Kidney (tissue), 14 donors: ENCODE results near the gene AKR7A3. TPM values are rescaled to one million over a fixed set of nuclear protein-coding genes. Genes with fewer than 3 reads are reported as not detected.

Source experiments
- DNase-seq, 5 donors: peaks; one replicate each; pipeline ENCODE4 v3.0.0-alpha.2; 2013 to 2020
- FAIRE-seq: peaks from 2 replicates; lab custom pipeline; 2012; peaks lifted over from hg19 to GRCh38; lab: Jason Lieb, UNC
- H3K27ac ChIP-seq, 2 donors: one replicate each; pipeline ENCODE4 v1.7.0; 2013; ENCODE audit warnings: low read depth in 2 of 2, low read length in 2 of 2, inconsistent platforms in 1 of 2
- H3K27me3 ChIP-seq: one replicate; pipeline ENCODE4 v1.7.1; 2013; ENCODE audit warnings: low read length, inconsistent platforms; ENCODE audit not compliant: control insufficient read depth, insufficient read depth
- H3K36me3 ChIP-seq, 3 donors: one replicate each; pipeline versions ENCODE4 v1.7.0 to v1.7.1; 2013; ENCODE audit warnings: low read length in 3 of 3, control low read depth in 1 of 3, inconsistent platforms in 1 of 3; ENCODE audit not compliant: insufficient read depth in 3 of 3, control insufficient read depth in 2 of 3
- H3K4me1 ChIP-seq, 3 donors: one replicate each; pipeline versions ENCODE4 v1.7.0 to v1.7.1; 2013; ENCODE audit warnings: low read length in 3 of 3, inconsistent platforms in 1 of 3, low read depth in 1 of 3; ENCODE audit not compliant: control insufficient read depth in 2 of 3, insufficient read depth in 2 of 3
- H3K4me3 ChIP-seq, 3 donors: one replicate each; pipeline versions ENCODE4 v1.7.0 to v1.8.1; 2013; ENCODE audit warnings: low read length in 3 of 3, control low read depth in 1 of 3, inconsistent platforms in 1 of 3
- H3K9ac ChIP-seq, 3 donors: one replicate each; pipeline versions ENCODE4 v1.7.0 to v1.7.1; 2013; ENCODE audit warnings: low read length in 3 of 3, control low read depth in 1 of 3, inconsistent platforms in 1 of 3
- H3K9me3 ChIP-seq, 3 donors: one replicate each; pipeline versions ENCODE4 v1.7.0 to v1.7.1; 2013; ENCODE audit warnings: low read length in 3 of 3, control low read depth in 1 of 3, inconsistent platforms in 1 of 3; ENCODE audit not compliant: control insufficient read depth in 2 of 3, insufficient read depth in 1 of 3
- intact Hi-C: fragments of 100-400 bp; cut with DNase I; formaldehyde crosslinking; loops from one replicate; pipeline ENCODE4 v1.11.1; 2022
- polyA plus RNA-seq: library from polyadenylated mRNA; stranded (reverse); fragments of 350-450 nt; fragmentation: Illumina TruSeq; extraction: RNeasy Lipid Tissue Mini Kit (QIAGEN cat#74804); gene quantifications from one replicate; pipeline ENCODE4 v1.2.3, GENCODE V29; 2014; ENCODE audit warnings: low read depth, low replicate concordance; ENCODE audit not compliant: insufficient read depth
- total RNA-seq: library from RNA; stranded (reverse); fragmentation: NEBNext Ultra II Directional; extraction: Animal tissue kit (Norgen Biotek cat#: 25700); gene quantifications from one replicate; pipeline ENCODE4 v1.2.1, GENCODE V29; 2021
- TF ChIP-seq, protein P1 (sequence below): IDR thresholded peaks from 3 replicates; pipeline ENCODE4 v1.5.1; 2012; ENCODE audit warnings: mild to moderate bottlenecking, moderate library complexity, borderline replicate concordance; ENCODE audit not compliant: insufficient read depth; ENCODE audit errors: extremely low read depth
- donor health status: control.
- donor health status: control.
- donor health status: control.
- donor health status: control.
- donor health status: control.
- donor health status: DM: yes; HTN: yes; CAD: no.
- donor health status: Normal renal cell carcinoma (clear cell type).

AKR7A3 gene
- total and polyA plus RNA-seq, 2 donors from 2014 or later, result 6.2 to 108 TPM

DNA sequence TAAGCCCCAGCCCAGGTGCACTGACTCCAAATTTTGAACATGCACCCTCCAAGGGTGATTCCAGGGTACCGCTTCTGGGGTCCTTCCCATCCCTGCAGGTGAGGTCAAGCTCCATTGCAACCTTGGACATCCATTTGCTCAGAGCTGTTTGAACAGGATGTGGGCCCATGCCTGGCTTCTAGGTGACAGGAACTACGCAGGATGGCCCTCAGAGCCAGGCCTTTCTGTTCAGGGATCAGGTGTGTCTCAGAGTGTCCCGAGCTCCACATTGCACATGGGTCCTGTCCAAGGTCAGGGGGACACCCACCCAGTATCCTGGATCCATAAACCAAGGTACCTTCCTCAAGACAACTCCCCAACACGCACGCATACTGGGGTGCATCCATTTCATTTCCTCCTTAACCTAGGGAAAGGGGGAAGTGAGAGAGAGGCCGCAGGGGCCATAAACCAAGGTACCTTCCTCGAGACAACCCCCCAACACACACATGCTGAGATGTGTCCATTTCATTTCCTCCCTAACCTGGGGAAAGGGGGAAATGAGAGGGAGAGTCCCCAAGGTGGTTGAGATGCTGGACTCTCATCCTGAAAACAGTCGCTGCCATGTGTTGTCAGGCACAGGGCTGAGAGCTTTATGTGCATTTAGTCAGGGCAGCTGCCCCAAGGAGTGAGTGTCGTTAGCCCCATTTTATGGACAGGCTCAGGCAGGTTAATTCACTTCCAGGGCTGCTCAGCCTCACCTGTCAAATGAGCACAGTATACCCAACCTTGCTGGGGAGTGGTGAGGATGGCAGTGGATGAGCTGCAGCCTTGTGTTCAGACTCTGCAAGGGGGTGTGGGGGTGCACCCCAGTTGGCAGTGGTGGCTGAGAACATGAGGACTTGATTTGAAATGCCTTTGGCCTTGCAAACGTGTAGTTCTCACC is 25.7 kb upstream of the AKR7A3 start:
- no peak for FAIRE-seq

DNA sequence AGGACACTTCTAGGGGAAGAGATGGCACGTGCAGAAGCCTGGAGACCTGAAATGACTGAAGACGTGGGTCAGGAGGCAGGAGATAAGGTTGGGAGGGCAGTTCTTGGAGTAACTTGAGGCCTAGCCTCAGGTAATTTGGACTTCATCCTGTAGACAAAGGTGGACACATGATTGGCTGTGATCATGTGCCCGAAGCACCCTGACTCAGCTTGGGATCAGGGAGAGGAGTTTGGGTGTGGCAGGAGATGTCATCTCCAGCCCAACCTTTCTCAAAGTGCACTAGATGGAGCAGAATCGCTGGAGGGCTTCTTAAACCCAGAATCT is 25.0 kb upstream of the AKR7A3 start:
- DNase-seq (peak in 1 of 5 donors; percentile 43), FAIRE-seq (no peak)
- Histone ChIP-seq H3K27ac (no peak overlapping the region), H3K9me3 (no peaks in the 10 kb centered on the region), H3K4me1 (peaks cover 0 to 23% (median 13%) of the 10 kb centered on the region in 3 donors), H3K27me3 (no peaks in the 10 kb centered on the region), H3K9ac (no peak overlapping the region), H3K36me3 (peaks cover 0 to 5% (median 3%) of the 10 kb centered on the region in 3 donors), H3K4me3 (peak overlapping the region in 1 of 3 donors; percentile 66)
- intact Hi-C loops, result no loop called here
- TF ChIP-seq, protein P1, sequence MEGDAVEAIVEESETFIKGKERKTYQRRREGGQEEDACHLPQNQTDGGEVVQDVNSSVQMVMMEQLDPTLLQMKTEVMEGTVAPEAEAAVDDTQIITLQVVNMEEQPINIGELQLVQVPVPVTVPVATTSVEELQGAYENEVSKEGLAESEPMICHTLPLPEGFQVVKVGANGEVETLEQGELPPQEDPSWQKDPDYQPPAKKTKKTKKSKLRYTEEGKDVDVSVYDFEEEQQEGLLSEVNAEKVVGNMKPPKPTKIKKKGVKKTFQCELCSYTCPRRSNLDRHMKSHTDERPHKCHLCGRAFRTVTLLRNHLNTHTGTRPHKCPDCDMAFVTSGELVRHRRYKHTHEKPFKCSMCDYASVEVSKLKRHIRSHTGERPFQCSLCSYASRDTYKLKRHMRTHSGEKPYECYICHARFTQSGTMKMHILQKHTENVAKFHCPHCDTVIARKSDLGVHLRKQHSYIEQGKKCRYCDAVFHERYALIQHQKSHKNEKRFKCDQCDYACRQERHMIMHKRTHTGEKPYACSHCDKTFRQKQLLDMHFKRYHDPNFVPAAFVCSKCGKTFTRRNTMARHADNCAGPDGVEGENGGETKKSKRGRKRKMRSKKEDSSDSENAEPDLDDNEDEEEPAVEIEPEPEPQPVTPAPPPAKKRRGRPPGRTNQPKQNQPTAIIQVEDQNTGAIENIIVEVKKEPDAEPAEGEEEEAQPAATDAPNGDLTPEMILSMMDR, result no peak

More for the DNA sequence above, 25.7 kb upstream of the AKR7A3 start:
- no peak for DNase-seq
- H3K27me3 ChIP-seq, result no peaks in the 10 kb centered on the region
- H3K9ac ChIP-seq, result no peak overlapping the region
- peaks cover 0 to 23% (median 12%) of the 10 kb centered on the region in 3 donors for H3K4me1 ChIP-seq
- TF ChIP-seq, protein P1, result no peak
- intact Hi-C loops, result no loop called here
- peaks cover 0 to 5% (median 3%) of the 10 kb centered on the region in 3 donors for H3K36me3 ChIP-seq
- H3K9me3 ChIP-seq, result no peaks in the 10 kb centered on the region
- H3K4me3 ChIP-seq, result no peak overlapping the region
- H3K27ac ChIP-seq, result no peak overlapping the region

DNA sequence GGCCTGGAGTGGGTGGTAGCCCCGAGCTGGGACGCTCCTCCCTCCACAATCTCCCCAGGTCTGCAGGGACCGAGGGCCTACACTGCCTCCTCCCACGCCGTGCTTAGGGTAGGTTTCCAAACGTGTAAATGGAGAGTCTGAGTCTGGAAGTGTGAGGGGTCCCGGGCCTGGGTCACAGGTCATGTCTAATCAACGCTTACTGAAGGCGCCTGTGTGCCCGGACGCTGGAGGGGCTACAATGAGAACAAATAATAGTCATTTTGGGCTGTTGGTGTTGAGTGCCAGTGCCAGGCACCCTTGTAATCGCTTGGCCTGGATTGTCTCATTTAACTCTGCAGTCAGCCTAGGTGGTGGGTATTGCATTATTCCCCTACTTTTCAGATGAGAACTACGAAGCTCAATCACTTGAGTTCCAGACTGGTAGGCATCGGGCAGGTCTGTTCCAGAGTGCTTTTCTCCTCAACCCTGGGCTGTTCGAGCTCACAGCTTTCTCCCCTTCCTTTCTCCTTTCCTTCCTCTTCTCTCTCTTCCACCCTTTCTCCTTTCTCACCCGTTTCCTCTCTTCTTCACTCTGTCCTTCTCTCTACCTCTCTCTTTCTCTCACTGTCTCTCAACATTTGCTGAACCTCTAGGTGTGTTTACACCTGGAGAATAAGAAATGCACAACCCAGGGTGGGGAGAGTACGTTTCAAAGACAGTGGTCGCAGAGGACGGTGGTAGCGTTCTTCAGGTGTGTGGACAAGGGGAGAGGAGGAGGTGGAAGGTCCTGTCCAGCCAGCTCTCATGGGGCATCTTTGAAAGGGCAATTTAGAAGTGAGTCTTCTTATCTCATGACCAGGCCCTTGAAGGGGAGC is 24.4 kb upstream of the AKR7A3 start:
- Histone ChIP-seq H3K4me3 (peak overlapping the region; percentile 48 to 71 (median 66)), H3K27me3 (no peaks in the 10 kb centered on the region), H3K9ac (peak overlapping the region in 2 of 3 donors; percentile 56 to 72), H3K36me3 (peaks cover 0 to 3% (median 2%) of the 10 kb centered on the region in 3 donors), H3K4me1 (peaks cover 0 to 23% (median 13%) of the 10 kb centered on the region in 3 donors), H3K27ac (peak overlapping the region in 1 of 2 donors; percentile 61), H3K9me3 (no peaks in the 10 kb centered on the region)
- intact Hi-C loops, result no loop called here
- DNase-seq (peak in 3 of 5 donors; percentile 46 to 74 (median 52)), FAIRE-seq (no peak)
- TF ChIP-seq, protein P1, result no peak
